HG03045 (cell line): Measurements from ENCODE around the gene HOXC9.

ENCODE experiments used
- ATAC-seq: cut with Tn5 transposase; IDR thresholded peaks from one replicate; pipeline ENCODE4 v1.9.1; 2021; ENCODE audit warnings: mild to moderate bottlenecking, moderate library complexity; ENCODE audit not compliant: unreplicated experiment

The HOXC9 gene

DNA sequence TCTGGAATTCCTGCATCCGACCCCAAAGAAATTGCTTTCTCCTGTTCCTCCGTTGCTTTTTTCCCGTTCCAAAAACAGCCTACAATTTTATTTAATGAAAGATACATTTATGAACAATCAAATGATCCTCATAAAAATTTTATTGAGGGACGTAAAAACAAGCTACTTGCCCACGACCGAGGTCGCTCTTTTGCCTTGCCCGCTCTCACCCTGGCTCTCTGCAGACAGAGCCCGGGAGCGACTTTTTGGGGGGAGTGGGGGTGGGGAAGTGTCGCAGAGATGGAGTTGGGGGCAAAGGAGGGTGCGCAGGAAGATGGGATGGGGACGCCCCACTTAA is 1.1 kb upstream of the HOXC9 start:
- no peak for ATAC-seq

DNA sequence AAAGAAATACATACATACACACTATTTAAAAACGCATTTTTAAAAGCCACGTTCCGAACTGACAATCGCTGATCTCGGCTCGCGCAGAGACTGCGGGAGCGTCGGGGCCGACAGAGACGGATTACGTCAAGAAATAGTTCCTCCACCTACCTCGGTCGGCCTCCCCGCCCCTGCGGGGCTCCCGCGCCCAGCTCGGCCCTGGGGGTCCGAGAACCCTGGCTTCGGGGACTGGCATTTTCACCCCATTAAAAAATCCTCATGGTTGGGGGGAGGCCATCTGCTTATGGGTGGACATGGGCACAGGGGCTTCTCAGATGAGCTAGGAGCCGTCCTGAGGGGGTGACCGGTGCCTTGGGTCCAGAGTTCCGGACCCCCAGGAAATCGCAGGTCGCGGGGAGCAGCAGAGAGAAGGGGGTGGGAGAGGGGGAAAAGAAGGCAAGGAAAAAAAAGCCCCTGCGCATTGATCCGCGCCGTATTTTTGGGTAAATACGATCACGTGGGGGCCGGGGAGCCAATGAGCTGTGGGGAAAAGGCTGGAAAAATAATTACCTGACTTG is 324 bp upstream of the HOXC9 start:
- ATAC-seq, result no peak

DNA sequence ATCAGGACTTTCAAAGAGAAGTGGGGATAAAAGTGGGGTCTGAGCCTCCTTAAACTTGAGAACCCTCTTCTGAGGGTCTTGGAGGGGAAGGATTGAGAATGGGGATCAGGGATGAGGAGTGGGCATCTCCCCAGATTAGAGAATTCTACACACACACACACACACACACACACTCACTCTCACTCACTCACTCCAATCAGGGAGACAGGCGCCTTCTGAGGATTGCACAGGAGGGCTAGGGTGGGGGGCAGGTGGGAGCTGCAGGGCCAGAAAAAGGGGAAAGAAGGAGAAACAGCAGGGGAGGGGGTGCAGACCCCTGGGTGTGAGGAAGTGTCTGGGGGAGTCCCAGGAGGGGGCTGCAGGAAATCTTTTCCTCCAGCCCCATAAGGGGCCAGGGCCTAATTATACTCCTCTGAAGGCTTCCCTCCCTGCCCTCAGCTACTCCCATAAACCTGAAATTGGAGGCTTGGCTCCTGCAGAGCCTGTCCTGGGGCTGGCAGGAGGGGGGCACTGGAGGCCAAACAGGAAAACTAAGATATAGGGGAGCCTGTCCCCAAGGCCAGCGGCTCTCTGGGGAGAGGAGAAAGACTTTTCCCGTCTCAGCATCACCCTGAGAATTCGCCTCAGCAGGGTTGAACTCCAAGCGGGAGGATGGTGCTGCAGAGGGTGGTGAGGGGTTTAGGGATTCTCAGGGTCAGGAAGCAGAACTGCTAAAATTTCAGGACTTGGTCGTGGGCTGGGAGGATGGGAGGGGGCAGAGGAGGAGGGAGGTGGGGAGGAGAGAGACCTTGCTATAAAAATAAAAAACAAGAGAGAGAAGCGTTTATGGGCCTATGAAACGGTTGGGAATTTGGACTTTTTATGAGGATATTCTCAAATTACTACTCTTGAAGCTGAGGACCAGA is 1.6 kb downstream of the HOXC9 start:
- ATAC-seq, result no peak

DNA sequence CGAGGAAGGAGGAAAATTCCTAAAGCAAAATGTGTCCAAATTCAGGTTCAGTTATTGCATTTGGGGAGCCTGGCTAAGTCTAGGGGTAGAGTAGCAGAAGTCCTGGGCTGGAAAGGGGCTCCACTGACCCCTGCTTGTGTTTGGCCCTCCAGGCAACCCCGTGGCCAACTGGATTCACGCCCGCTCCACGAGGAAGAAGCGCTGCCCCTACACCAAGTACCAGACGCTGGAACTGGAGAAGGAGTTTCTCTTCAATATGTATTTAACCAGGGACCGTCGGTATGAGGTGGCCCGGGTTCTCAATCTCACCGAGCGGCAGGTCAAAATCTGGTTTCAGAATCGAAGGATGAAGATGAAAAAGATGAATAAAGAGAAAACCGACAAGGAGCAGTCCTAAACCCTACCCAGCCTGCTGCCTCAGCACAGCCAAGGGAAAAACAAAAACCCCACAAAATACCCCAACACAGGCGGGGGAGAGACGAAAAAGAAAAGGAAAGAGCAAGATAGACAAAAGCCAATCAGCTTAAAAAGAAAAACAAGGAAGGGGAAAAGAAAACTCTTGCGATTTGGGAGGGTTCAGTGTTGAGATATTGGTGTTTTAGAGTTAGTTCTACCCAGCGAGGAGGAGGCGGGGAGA is 2.4 kb downstream of the HOXC9 start:
- no peak for ATAC-seq

DNA sequence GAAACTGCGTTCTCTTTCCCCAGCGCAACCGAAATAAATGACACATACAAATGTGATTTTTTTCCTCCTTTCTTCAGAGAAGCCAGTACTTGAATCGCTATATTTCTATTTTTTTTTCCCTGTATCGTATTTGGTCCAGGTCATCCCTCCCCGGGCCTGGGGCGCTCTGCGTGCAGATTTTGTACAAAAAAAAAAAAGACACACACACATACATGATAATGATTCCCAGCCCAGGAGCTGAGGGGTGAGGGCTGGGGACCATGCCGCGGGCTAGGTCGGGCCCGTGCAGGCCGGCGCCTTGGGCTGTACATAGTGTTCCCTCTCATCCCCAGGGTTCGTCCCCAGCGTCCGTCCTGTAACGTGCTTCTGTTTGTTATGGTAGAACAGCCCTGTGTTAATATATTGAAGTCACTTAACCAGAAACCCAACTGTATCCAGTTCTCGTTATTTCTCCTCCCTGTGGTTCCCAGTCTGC is 3.0 kb downstream of the HOXC9 start:
- no peak for ATAC-seq

DNA sequence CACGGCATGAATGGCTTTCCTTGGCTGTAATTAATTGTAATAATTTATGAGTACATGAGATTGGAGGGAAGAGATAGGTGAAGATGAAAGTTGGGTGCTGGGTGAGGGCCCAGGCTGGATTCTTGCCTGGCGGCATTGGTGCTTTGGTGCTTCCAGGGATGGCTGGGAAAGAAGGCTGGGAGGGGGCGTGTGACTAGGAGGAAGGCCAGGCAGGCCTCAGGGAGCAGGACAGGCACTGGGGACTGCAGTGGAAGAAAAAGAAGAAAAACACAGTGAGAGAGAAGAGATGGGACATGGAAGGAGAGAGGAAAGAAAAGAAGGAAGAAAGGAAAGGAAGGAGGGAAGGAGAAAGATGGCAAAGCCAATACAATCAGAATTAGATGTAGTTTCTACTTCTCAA is 3.7 kb downstream of the HOXC9 start:
- no peak for ATAC-seq

DNA sequence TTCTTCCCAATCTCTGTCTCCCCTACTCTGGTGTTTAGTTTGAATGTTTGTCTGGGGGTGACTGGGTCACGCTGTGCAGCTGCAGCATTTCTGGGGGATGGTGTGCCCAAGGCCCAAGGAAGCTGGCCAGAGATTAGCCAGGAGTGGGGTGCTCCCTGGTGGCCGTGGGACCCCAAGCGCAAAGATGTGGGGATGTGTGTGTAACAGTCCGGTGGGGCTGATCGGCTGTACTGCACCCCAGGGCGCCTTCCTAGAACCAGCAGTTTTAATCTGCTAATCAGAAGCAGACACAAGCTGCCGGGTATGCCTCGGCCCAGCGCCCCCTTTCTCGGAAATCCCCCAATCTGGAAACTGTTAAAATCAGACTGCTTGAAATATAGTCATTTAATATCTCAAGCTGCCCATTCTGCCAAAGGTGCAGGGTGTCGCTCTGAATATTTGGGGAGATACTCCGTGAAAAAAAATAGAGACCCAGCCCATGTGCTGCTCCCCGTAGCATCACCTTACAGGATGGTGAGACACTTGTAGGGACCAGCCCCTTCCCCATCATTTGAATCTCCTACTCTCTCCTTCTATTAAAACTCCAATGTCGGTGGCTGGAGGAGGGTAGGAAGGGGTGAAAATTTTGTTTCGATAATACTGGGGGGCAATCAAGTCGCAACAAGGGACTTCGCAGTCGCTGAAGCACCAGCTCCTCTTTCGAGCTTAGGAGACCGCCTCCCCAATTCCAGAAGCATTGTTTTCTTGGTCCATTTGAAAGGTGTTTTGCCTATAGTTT is 4.3 kb downstream of the HOXC9 start:
- no peak for ATAC-seq

DNA sequence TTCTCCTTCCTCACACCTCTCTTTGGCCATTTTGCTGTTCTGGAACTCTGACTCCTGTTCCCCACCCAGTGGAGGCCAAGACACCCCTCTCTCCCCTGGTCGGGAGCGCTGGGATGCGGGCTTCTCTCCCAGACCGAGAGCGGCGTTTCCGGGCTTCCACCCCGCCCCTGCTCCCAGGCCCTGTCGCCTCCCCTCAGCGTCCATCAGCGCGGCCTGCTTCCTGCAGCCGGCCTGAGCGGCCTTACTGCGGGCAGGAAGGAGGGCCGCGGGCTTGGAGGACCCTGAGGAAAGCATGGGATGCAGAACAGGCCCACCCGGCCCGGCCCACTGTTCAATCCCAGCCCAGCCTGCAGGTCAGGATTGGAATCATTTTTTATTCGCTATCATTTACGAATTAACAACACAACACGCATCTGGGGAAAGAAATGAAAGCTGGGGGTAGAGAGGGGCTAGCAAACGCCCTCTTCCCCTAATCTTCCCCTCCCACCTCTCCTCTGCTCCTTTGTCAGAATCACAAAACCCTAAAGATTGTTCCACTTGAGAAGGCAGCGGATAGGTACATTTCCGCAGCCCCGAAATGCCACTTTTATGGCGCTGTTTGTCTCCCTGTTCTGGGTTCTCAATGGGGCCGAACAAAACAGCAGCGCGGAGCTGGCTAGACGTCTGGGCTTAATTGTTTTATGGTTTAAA is 5.0 kb downstream of the HOXC9 start:
- no peak for ATAC-seq

DNA sequence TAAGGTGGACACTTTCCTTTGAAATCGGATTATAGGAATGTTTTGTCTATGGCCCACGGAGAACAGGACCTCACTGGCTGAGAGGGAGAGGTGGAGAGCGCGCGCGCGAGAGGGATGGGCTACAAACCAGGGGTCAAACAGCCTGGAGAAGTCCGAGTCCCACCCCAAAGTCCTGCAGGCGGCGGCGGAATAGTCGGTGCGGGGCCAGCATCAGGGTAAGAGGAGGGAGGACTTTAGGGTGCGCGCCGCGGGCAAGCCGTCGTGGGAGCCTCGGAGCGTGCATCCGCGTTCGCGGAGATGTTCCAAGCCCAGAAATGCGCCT is 5.5 kb downstream of the HOXC9 start:
- no peak for ATAC-seq

DNA sequence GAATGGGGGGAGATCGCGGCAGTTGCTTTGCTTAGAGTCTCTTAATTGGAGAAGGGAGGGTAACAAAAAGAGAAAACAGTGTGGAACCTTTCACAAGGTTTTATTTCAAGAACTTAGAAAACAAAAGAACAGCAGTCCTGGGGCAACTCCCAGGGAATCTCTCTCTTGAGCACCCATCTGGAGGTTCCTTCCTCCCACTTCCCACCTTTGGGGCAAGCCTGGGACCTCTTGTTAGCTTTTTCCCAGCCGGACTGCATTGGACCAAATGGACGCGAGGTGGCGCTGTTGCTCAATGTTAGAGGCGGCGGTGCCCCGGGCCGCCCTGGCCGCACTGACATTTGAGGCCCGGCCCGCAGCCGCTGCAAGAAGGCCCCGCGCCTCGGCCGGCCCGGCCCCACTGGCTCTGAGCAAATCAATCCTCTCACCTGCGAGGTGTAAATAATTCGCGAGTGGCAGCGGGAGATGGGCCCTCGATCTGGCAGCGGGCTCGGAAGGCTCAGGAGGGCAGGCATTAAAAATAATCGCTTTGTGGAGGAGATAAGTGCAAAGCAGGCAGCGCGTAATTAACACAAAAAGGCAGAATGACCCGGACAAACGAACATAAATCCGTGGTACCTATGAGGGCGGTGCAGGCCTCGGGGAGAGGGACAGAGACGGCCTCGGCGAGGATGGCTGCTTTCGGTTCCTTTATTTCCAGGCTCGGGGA is 6.0 kb downstream of the HOXC9 start:
- ATAC-seq, result no peak

DNA sequence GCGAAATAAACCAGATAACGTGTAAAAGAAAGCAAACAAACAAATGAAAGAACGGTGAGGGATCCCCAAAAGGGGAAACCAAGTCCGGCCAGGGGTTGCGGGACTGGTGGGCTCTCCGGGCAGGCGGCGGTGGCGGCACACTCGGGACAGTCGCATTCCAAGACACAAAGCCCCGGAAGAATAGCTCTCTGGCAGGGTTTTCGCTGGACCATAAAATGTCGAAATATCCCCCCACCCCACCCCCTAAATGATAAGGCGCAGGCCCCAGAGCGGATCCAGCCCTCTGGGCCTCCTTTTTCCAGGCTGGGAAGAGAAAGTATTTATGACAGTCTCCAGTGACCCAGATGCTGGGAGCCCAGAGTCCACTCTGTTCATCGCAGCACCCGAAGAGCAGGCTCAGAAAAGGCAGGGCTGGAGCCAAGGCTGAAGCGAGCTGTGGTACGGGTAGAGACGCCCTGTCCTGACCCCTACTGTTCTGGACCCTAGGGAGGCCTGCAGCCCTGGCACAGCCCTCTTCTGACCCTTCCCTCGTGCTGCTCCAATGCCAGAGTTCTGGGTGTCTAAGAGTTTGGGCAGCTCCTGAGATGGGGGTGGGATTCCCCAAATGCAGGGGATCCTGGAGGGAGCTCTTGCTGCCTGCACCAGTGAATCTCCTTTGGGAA is 6.7 kb downstream of the HOXC9 start:
- ATAC-seq, result no peak

DNA sequence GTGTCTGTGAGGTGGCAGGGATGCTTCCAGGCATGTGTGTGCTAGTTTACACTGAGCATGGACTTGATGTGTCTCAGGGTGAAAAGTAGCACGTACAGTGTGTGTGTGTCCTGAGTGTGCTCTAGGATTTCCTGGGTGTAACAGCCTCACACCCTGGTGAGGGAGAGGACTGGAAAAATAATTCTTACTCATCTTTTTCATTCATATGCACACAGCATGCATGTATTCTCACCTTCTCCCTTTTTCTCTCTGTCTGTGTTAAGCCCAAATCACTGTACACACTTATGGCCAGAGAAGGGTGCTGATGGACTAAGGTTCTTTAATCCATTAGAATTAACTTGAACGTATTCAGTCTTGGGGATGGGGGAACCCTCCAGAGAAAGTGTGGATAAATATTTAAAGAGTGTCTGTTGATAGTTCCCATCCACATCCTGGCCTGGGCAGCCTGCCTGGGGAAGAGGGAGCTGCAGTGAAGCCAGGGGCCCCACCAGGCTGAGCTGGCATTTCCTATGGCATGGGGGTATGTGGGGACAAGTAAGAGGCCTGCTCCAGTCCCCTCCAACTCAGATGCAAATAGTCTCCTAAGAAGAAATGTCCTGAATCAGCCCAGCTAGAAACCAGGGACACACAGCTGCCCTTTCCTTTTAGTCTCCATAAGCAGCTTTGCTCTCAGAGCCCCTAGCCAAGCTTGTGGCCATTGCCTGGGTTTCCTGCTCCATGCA is 7.7 kb downstream of the HOXC9 start:
- ATAC-seq, result no peak

DNA sequence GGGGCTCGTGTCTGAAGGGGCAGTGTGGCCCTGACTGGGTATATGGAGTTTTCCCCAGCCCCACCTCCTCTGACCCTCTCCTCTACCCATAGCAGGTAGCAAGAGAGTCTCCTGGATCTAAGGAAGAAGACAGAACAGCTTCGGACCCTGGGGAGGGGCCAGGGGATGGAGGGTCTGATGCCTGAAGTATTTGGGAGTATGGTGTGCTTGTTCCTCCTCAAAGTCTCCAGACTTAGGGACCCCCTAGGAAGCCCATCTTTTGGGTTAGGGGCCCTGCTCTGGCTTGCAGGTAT is 8.2 kb downstream of the HOXC9 start:
- no peak for ATAC-seq

DNA sequence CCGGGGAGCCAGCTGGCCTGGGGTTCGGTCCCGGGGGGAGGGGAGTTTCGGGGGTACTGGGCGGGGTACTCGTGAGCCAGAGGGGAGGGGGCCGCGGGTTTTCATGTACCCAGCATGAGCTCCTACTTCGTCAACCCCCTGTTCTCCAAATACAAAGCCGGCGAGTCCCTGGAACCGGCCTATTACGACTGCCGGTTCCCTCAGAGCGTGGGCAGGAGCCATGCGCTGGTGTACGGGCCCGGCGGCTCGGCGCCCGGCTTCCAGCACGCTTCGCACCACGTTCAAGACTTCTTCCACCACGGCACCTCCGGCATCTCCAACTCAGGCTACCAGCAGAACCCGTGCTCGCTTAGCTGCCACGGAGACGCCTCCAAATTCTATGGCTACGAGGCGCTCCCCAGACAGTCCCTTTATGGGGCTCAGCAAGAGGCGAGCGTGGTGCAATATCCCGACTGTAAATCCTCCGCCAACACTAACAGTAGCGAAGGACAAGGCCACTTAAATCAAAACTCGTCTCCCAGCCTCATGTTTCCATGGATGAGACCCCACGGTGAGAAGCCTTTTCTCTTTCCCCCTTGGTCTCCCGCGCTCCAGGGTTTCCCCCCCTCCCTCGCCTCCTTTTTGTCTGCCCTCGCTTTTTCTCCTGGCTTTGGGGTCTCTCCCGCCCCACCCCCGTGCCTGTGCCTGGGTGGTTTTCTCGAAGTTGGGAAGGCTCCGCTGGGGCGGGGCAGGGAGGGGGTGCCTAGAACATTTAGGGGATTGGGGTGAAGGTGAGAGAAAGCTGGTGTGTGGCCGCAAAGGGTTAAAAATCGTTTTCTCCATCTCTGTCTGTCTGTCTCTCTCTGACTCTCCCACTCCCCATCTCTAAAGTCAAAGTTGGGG is 9.5 kb downstream of the HOXC9 start:
- no peak for ATAC-seq

DNA sequence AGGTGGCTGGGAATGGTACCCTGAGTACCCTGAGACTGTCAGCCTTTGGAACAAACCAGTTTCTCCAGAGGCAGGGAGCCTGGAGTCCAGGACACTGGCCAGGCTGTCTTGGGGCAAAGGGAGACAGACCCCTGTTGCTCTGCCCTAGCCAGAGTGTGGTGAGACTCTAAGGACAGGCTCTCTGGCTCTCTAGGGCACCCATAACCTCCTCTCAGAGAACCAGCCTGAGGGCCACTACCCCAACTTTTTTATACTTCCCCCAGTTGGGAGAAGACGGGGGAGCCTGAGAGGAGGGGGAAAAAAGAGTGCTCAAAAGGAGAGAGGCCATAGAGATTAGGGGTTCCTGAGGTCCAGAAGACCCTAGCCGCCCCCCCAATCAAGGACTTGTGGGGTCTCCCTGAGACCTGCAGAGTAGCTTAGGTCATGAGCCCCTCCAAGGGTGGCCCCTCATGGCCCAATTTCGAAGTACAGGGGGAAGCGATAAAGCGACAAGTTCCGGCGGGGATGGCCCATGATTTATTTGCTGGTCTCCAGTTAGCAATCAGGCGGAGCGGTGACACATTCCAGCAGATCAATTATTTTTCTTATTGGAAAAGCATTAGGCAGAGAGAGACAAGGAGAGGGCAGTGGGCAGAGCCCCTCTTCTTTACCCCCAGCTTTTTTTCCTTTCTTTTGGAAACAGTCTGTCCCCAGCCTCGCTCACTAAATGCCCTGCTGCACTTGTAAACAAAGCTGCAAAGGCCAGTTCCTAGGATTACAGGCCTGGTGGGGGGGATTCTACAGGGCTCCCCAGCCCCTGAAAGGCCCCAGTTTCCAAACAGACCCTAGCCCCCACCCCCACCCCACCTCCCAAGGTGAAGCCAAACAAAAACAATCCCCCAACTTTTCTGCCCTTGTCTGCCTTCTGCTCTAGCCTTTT is 10.4 kb downstream of the HOXC9 start:
- ATAC-seq, result no peak

DNA sequence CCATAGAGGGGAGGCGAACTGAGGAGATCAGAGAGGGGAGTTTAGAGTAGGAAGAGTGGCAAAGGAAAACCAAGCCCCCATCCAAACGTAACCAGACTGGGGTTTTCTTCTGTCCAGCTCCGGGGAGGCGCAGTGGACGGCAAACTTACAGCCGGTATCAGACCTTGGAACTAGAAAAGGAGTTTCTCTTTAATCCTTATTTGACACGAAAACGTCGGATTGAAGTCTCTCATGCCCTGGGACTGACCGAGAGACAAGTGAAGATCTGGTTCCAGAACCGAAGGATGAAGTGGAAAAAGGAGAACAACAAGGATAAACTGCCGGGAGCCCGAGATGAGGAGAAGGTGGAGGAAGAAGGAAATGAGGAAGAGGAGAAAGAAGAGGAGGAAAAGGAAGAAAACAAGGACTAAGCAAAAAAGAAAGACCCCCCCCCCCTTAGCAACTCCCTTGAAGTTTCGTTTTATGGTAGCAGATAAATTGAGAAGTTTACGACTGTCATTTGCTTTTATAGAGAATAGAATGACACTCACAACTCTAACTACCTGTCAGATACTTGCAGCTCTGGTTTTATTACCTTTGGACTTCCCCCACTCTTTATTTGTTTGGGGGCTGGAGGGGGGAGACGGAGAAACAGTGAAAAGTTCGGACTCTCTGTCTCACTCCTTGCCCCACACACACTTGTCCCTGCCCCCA is 11.2 kb downstream of the HOXC9 start:
- no peak for ATAC-seq
